Mesendoderm (in vitro differentiated cells): ENCODE results near the gene SETX.
"Not testable (repeated sequence)": the region's sequence is repeated elsewhere in the genome, so short reads cannot be mapped to it uniquely, and the experiment has no call there.

Experiments used
- DNase-seq: peaks from one replicate; pipeline ENCODE4 v3.0.0; 2013
- H2AK5ac ChIP-seq: 2 replicates; pipeline ENCODE4 v1.6.1; 2013; ENCODE audit warnings: low read length, inconsistent platforms
- H2BK120ac ChIP-seq: 2 replicates; pipeline ENCODE4 v1.6.1; 2013; ENCODE audit warnings: low read depth, mild to moderate bottlenecking, low read length, moderate library complexity, mixed read lengths
- H2BK15ac ChIP-seq: replicated peaks from 2 replicates; pipeline ENCODE4 v1.6.1; 2013; ENCODE audit warnings: low read depth, mild to moderate bottlenecking, moderate library complexity
- H2BK5ac ChIP-seq: 2 replicates; pipeline ENCODE4 v1.6.1; 2013; ENCODE audit warnings: low read length, inconsistent platforms
- H3K18ac ChIP-seq: 2 replicates; pipeline ENCODE4 v1.6.1; 2013; ENCODE audit warnings: mild to moderate bottlenecking, low read length, mixed read lengths
- H3K23ac ChIP-seq: one replicate; pipeline ENCODE4 v1.6.1; 2013; ENCODE audit warnings: low read length
- H3K27ac ChIP-seq: 2 replicates; pipeline ENCODE4 v1.5.1; 2013; ENCODE audit warnings: low read depth, mild to moderate bottlenecking, inconsistent platforms, low read length, moderate library complexity
- H3K27me3 ChIP-seq: 2 replicates; pipeline ENCODE4 v1.6.1; 2013; ENCODE audit warnings: low read length, control low read depth, mild to moderate bottlenecking, inconsistent platforms; ENCODE audit not compliant: insufficient read depth, poor library complexity
- H3K36me3 ChIP-seq: 2 replicates; pipeline ENCODE4 v1.6.1; 2013; ENCODE audit warnings: low read length, inconsistent platforms; ENCODE audit not compliant: control insufficient read depth, insufficient read depth
- H3K4ac ChIP-seq: one replicate; pipeline ENCODE4 v1.6.1; 2013; ENCODE audit warnings: low read depth, mild to moderate bottlenecking, low read length, moderate library complexity
- H3K4me1 ChIP-seq: 2 replicates; pipeline ENCODE4 v1.6.1; 2013; ENCODE audit warnings: low read depth, low read length, inconsistent platforms; ENCODE audit not compliant: control insufficient read depth
- H3K4me2 ChIP-seq: 2 replicates; pipeline ENCODE4 v1.6.1; 2013; ENCODE audit warnings: low read length
- H3K4me3 ChIP-seq: 2 replicates; pipeline ENCODE4 v1.5.1; 2013; ENCODE audit warnings: mild to moderate bottlenecking, low read length
- H3K56ac ChIP-seq: one replicate; pipeline ENCODE4 v1.6.1; 2013; ENCODE audit warnings: low read length
- H3K79me1 ChIP-seq: 2 replicates; pipeline ENCODE4 v1.6.1; 2013; ENCODE audit warnings: low read length, inconsistent platforms
- H3K79me2 ChIP-seq: 2 replicates; pipeline ENCODE4 v1.6.1; 2013; ENCODE audit warnings: mild to moderate bottlenecking, low read length; ENCODE audit not compliant: control insufficient read depth, insufficient read depth
- H3K9ac ChIP-seq: 2 replicates; pipeline ENCODE4 v1.6.1; 2013; ENCODE audit warnings: low read length, inconsistent platforms
- H4K5ac ChIP-seq: one replicate; pipeline ENCODE4 v1.6.1; 2013; ENCODE audit warnings: low read length
- H4K8ac ChIP-seq: one replicate; pipeline ENCODE4 v1.6.1; 2013; ENCODE audit warnings: low read depth, mild to moderate bottlenecking, control low read depth, low read length, moderate library complexity
- WGBS: extraction: QIAGEN DNeasy Blood & Tissue Kit; methylation state at CpG from one replicate; pipeline ENCODE4 v1.1.7; 2013; ENCODE audit warnings: low lambda C conversion rate, missing lambda C conversion rate; ENCODE audit not compliant: insufficient coverage; ENCODE audit errors: extremely low coverage; 5-methylcytosine and 5-hydroxymethylcytosine counted together

The SETX gene

DNA sequence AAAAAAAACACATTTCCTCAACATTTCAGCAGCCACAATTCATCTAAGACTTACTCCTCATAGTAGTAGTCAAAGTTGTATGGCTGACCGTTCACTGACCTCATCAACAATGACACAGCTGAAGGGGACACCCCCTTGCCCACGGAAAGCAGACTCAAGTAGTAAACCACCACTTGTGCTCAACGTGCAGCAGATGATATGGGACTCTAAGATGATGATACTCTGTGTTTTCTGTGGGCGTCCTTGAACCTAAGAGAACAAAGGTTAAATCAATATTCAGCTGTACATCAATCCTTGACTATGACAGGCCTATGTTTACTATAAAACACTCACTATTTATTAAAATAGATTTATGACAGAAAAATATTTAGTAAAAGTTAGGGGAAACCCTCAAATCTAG is 71.6 kb downstream of the SETX start:
- Histone ChIP-seq H3K23ac (no peak overlapping the region), H3K4me1 (no peaks in the 10 kb centered on the region), H4K8ac (no peak overlapping the region), H3K4ac (no peak overlapping the region), H3K79me2 (no peaks in the 10 kb centered on the region), H3K36me3 (peaks cover 14% of the 10 kb centered on the region), H3K9ac (no peak overlapping the region), H2BK120ac (no peak overlapping the region), H3K56ac (no peak overlapping the region), H3K27me3 (no peaks in the 10 kb centered on the region), H2BK5ac (no peak overlapping the region), H3K4me2 (no peak overlapping the region), H3K27ac (no peak overlapping the region), H3K18ac (no peak overlapping the region), H2BK15ac (no peak overlapping the region), H3K79me1 (no peaks in the 10 kb centered on the region), H3K4me3 (no peak overlapping the region), H2AK5ac (no peak overlapping the region), H4K5ac (no peak overlapping the region)
- no peak for DNase-seq
- no CpG with 5 or more reads among the region's 4 CpGs for whole genome bisulfite sequencing

DNA sequence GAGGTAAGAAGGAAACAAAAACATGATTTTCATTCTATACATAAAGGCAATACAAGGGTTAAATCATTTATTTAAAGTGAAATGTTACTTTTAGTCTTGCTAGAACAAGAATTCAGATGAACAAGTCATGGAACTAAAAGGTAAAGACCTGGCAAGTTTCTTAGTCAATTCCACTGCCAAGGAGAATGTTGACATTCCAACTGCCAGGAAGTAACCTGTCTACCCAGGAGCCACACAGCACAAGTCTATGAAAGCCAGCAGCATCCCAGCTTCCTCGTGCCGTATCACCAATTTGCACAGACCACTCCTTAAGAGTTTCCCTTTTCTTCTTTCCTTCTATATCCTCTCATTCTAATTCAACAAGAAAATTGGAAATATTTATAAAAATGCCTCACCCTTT is 79.9 kb downstream of the SETX start:
- Histone ChIP-seq H3K36me3 (peaks cover 17% of the 10 kb centered on the region), H3K9ac (no peak overlapping the region)

DNA sequence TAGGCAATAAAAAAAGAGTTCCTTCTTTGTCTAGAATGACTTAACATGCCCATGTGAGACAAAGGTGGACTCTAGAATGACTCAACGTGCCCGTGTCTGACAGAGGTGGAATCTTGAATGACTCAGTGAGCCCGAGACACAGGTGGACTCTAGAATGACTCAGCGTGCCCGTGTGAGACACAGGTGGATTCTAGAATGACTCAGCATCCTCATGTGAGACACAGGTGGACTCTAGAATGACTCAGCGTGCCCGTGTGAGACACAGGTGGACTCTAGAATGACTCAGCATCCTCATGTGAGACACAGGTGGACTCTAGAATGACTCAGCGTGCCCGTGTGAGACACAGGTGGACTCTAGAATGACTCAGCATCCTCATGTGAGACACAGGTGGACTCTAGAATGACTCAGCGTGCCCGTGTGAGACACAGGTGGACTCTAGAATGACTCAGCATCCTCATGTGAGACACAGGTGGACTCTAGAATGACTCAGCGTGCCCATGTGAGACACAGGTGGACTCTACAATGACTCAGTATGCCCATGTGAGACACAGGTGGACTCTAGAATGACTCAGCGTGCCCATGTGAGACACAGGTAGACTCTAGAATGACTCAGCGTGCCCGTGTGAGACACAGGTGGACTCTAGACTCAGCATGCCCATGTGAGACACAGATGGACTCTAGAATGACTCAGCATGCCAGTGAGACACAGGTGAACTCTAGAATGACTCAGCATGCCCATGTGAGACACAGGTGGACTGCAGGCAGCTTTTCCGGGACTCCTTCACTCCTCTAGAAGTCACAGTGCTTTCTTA is 84.9 kb downstream of the SETX start:
- H3K27me3 ChIP-seq, H3K56ac ChIP-seq, H2AK5ac ChIP-seq, H3K18ac ChIP-seq, H4K5ac ChIP-seq, H3K9ac ChIP-seq, H3K4me2 ChIP-seq, H2BK15ac ChIP-seq, H4K8ac ChIP-seq, H3K79me2 ChIP-seq, H3K4me3 ChIP-seq, H3K4me1 ChIP-seq, H3K79me1 ChIP-seq, H2BK120ac ChIP-seq, H2BK5ac ChIP-seq, H3K23ac ChIP-seq: not testable (repeated sequence)
- Histone ChIP-seq H3K4ac (peak overlapping the region; percentile 16), H3K36me3 (peaks cover 14% of the 10 kb centered on the region), H3K27ac (peak overlapping the region; percentile 81)
- no CpG with 5 or more reads among the region's 16 CpGs for WGBS
- peak; percentile 68 for DNase-seq

More for the DNA sequence above, 79.9 kb downstream of the SETX start:
- no peak overlapping the region for H3K4ac ChIP-seq
- no peak overlapping the region for H2AK5ac ChIP-seq
- no peak overlapping the region for H2BK5ac ChIP-seq
- H3K18ac ChIP-seq: no peak overlapping the region
- no peak overlapping the region for H4K5ac ChIP-seq
- DNase-seq: no peak
- H3K4me3 ChIP-seq: no peak overlapping the region
- H4K8ac ChIP-seq: no peak overlapping the region
- no peak overlapping the region for H3K56ac ChIP-seq
- H3K27me3 ChIP-seq: no peaks in the 10 kb centered on the region
- H3K4me2 ChIP-seq: no peak overlapping the region
- H2BK15ac ChIP-seq: no peak overlapping the region
- no peak overlapping the region for H2BK120ac ChIP-seq
- H3K4me1 ChIP-seq: no peaks in the 10 kb centered on the region
- no peak overlapping the region for H3K27ac ChIP-seq
- no peaks in the 10 kb centered on the region for H3K79me2 ChIP-seq
- no peaks in the 10 kb centered on the region for H3K79me1 ChIP-seq
- H3K23ac ChIP-seq: no peak overlapping the region
- no CpG with 5 or more reads among the region's 2 CpGs for WGBS

DNA sequence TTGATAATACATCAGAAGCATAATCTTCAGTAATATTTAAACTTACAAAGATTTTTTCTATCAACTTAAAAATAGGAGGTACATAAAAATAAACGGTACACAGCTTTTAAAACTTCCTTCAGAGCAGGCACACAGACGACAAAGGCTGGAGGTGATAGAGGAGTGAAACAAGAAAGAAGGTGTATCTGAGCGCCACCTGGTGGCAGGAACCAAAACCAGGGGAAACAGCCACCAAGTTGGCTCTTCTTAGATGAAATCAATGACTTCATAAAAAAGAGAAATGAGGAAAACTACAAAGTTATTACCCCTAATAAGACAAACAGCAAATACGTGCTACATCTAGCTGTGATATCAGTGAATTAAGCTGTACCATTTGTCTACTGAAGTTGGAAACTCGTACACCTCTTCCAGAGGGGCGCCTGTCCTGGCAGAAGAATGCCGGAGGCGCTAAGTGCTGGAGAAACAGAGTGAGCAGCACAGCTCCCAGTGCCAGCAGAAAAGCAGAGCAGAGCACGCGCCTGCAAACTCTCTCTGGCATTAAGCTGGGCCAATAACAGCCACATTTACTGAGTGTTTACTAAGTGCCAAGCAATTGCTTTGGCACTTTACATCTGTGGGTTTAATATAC is 85.9 kb downstream of the SETX start:
- H2BK15ac ChIP-seq: no peak overlapping the region
- H3K4ac ChIP-seq: no peak overlapping the region
- H4K8ac ChIP-seq: no peak overlapping the region
- no peaks in the 10 kb centered on the region for H3K79me2 ChIP-seq
- no peak overlapping the region for H3K27ac ChIP-seq
- H2BK120ac ChIP-seq: no peak overlapping the region
- no peak overlapping the region for H3K56ac ChIP-seq
- no peak overlapping the region for H3K4me3 ChIP-seq
- no peak overlapping the region for H3K4me2 ChIP-seq
- H2BK5ac ChIP-seq: no peak overlapping the region
- no peaks in the 10 kb centered on the region for H3K79me1 ChIP-seq
- H2AK5ac ChIP-seq: no peak overlapping the region
- H3K23ac ChIP-seq: no peak overlapping the region
- no peaks in the 10 kb centered on the region for H3K4me1 ChIP-seq
- peak; percentile 85 for DNase-seq
- no peak overlapping the region for H3K9ac ChIP-seq
- WGBS: no CpG with 5 or more reads among the region's 10 CpGs
- no peak overlapping the region for H3K18ac ChIP-seq
- H3K27me3 ChIP-seq: no peaks in the 10 kb centered on the region
- H4K5ac ChIP-seq: no peak overlapping the region
- peaks cover 22% of the 10 kb centered on the region for H3K36me3 ChIP-seq

DNA sequence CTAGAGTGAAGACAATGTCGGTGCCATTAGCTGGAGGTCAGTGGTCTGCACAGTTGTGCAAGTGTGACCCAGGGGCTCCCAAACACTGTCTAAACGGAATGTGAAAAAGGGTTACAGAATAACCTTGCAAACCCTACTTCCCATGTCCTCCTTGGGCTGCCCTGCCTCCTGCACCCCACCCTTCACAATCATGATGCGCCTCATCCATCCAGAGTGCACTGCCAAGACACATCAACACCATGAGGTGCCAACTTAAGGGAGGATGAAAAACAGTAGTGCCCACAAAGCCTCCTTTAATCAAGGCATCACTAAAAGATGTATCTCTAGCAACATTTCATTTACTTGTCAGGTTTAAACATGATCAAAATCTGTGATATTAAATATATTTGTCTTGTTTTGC is 87.1 kb downstream of the SETX start:
- Histone ChIP-seq H4K8ac (no peak overlapping the region), H3K4me3 (no peak overlapping the region), H3K9ac (no peak overlapping the region), H2BK15ac (no peak overlapping the region), H3K4me1 (no peaks in the 10 kb centered on the region), H2AK5ac (no peak overlapping the region), H3K56ac (no peak overlapping the region), H3K27ac (no peak overlapping the region), H4K5ac (no peak overlapping the region), H3K4ac (no peak overlapping the region), H3K27me3 (no peaks in the 10 kb centered on the region), H3K4me2 (no peak overlapping the region), H2BK5ac (no peak overlapping the region), H3K36me3 (peaks cover 20% of the 10 kb centered on the region), H3K79me1 (no peaks in the 10 kb centered on the region), H2BK120ac (no peak overlapping the region), H3K18ac (no peak overlapping the region), H3K79me2 (no peaks in the 10 kb centered on the region), H3K23ac (no peak overlapping the region)
- no peak for DNase-seq
- no CpG with 5 or more reads among the region's 3 CpGs for WGBS
